Small intestine (tissue), 7 donors: Measurements from ENCODE around the gene STX1B. TPM values are rescaled to one million over a fixed set of nuclear protein-coding genes. Genes with fewer than 3 reads are reported as not detected.

Source experiments
- DNase-seq, 2 donors: peaks; one replicate each; pipeline versions ENCODE4 v3.0.0 to v3.0.0-alpha.2; 2013
- FAIRE-seq: peaks from 2 replicates; lab custom pipeline; 2012; peaks lifted over from hg19 to GRCh38; lab: Jason Lieb, UNC
- H3K27ac ChIP-seq, 3 donors: one replicate each; pipeline ENCODE4 v1.5.1; 2013; ENCODE audit warnings: low read length in 2 of 3, mild to moderate bottlenecking in 2 of 3, control low read depth in 1 of 3, inconsistent platforms in 1 of 3, low read depth in 1 of 3, moderate library complexity in 1 of 3
- H3K27me3 ChIP-seq, 3 donors: one replicate each; pipeline ENCODE4 v1.6.1; 2013; ENCODE audit warnings: low read length in 3 of 3, inconsistent platforms in 1 of 3; ENCODE audit not compliant: control insufficient read depth in 3 of 3, insufficient read depth in 3 of 3
- H3K36me3 ChIP-seq, 3 donors: one replicate each; pipeline ENCODE4 v1.6.1; 2013; ENCODE audit warnings: low read length in 3 of 3, inconsistent platforms in 1 of 3, low read depth in 1 of 3, mild to moderate bottlenecking in 1 of 3, moderate library complexity in 1 of 3; ENCODE audit not compliant: control insufficient read depth in 3 of 3, insufficient read depth in 2 of 3
- H3K4me1 ChIP-seq, 3 donors: one replicate each; pipeline ENCODE4 v1.6.1; 2013; ENCODE audit warnings: low read length in 2 of 3, inconsistent platforms in 1 of 3, low read depth in 1 of 3, mild to moderate bottlenecking in 1 of 3, moderate library complexity in 1 of 3; ENCODE audit not compliant: control insufficient read depth in 3 of 3, insufficient read depth in 2 of 3
- H3K4me3 ChIP-seq, 3 donors: one replicate each; pipeline ENCODE4 v1.5.1; 2013; ENCODE audit warnings: low read length in 3 of 3, control low read depth in 1 of 3, inconsistent platforms in 1 of 3, low read depth in 1 of 3, mild to moderate bottlenecking in 1 of 3, moderate library complexity in 1 of 3
- H3K9me3 ChIP-seq, 2 donors: one replicate each; pipeline ENCODE4 v1.6.1; 2013; ENCODE audit warnings: low read depth in 1 of 2, low read length in 1 of 2; ENCODE audit not compliant: control insufficient read depth in 2 of 2, insufficient read depth in 1 of 2
- WGBS, 3 donors: extraction: QIAGEN DNeasy Blood & Tissue Kit; methylation state at CpG; one replicate each; pipeline ENCODE4 v1.1.7; 2013; 5-methylcytosine and 5-hydroxymethylcytosine counted together
- polyA plus RNA-seq, 4 donors: library from polyadenylated mRNA; stranded (reverse) in 3 of 4; unstranded in 1 of 4; fragments of 200-250 nt in 3 of 4; fragments of 120-200 nt in 1 of 4; gene quantifications; one replicate each; pipeline versions ENCODE4 v1.2.1 to v1.2.3, GENCODE V29; 2013
- donor health status: healthy with polysubstance abuse.
- donor health status: control.
- donor health status: control.
- donor health status: Bipolar disorder and iron deficiency.
- donor health status: healthy.

STX1B gene
- polyA plus RNA-seq, 4 donors: 0.64 to 1.5 TPM; not detected in 2

GRCh38 chr16:30974348-30974747 is 36.1 kb downstream of the STX1B start:
- 97 to 98% (median 98%) methylated on average over 6 of the region's 6 CpGs for WGBS, 3 donors
- no peak overlapping the region for H3K4me3 ChIP-seq
- FAIRE-seq: no peak

GRCh38 chr16:30972872-30973271 is 37.6 kb downstream of the STX1B start:
- Histone ChIP-seq H3K4me1 (no peaks in the 10 kb centered on the region), H3K36me3 (peaks cover 20 to 88% (median 21%) of the 10 kb centered on the region in 3 donors), H3K9me3 (no peaks in the 10 kb centered on the region), H3K27me3 (no peaks in the 10 kb centered on the region), H3K27ac (no peak overlapping the region), H3K4me3 (no peak overlapping the region)
- DNase-seq (no peak), FAIRE-seq (no peak)
- WGBS, 3 donors: 88 to 96% (median 88%) methylated on average over 7 of the region's 7 CpGs

More at GRCh38 chr16:30974348-30974747, 36.1 kb downstream of the STX1B start:
- Histone ChIP-seq H3K9me3 (no peaks in the 10 kb centered on the region), H3K36me3 (peaks cover 16 to 90% (median 22%) of the 10 kb centered on the region in 3 donors), H3K4me1 (no peaks in the 10 kb centered on the region), H3K27me3 (no peaks in the 10 kb centered on the region), H3K27ac (no peak overlapping the region)
- no peak for DNase-seq

- 95 to 96% (median 96%) methylated on average over 14 of the region's 14 CpGs for WGBS, 3 donors
- Histone ChIP-seq H3K27me3 (no peaks in the 10 kb centered on the region), H3K36me3 (peaks cover 18 to 86% (median 22%) of the 10 kb centered on the region in 3 donors), H3K4me1 (no peaks in the 10 kb centered on the region), H3K4me3 (no peak overlapping the region), H3K27ac (no peak overlapping the region), H3K9me3 (no peaks in the 10 kb centered on the region)
- no peak for FAIRE-seq
- no peak for DNase-seq
Measured at GRCh38 chr16:30971298-30971697, 39.1 kb downstream of the STX1B start.

GRCh38 chr16:30969246-30969842 is 41.1 kb downstream of the STX1B start:
- Histone ChIP-seq H3K4me1 (no peaks in the 10 kb centered on the region), H3K36me3 (peaks cover 27 to 86% (median 33%) of the 10 kb centered on the region in 3 donors), H3K9me3 (no peaks in the 10 kb centered on the region), H3K27me3 (no peaks in the 10 kb centered on the region), H3K4me3 (no peak overlapping the region), H3K27ac (no peak overlapping the region)
- DNase-seq (no peak), FAIRE-seq (no peak)
- 95 to 97% (median 95%) methylated on average over 19 of the region's 19 CpGs for WGBS, 3 donors

- Histone ChIP-seq H3K4me3 (no peak overlapping the region), H3K27me3 (no peaks in the 10 kb centered on the region), H3K36me3 (peaks cover 29 to 84% (median 34%) of the 10 kb centered on the region in 3 donors), H3K27ac (no peak overlapping the region), H3K9me3 (no peaks in the 10 kb centered on the region), H3K4me1 (no peaks in the 10 kb centered on the region)
- 88 to 94% (median 89%) methylated on average over 4 of the region's 4 CpGs for WGBS, 3 donors
- DNase-seq: no peak
- no peak for FAIRE-seq
Measured at GRCh38 chr16:30967795-30968194, 42.6 kb downstream of the STX1B start.

- no peak for FAIRE-seq
Measured at GRCh38 chr16:30966033-30966619, 44.3 kb downstream of the STX1B start.

GRCh38 chr16:30965436-30965835 is 45.0 kb downstream of the STX1B start:
- DNase-seq: no peak
- WGBS, 3 donors: 89 to 96% (median 93%) methylated on average over 4 to 15 of the region's 15 CpGs
- Histone ChIP-seq H3K27me3 (no peaks in the 10 kb centered on the region), H3K27ac (no peak overlapping the region), H3K36me3 (peaks cover 18 to 86% (median 31%) of the 10 kb centered on the region in 3 donors), H3K4me1 (no peaks in the 10 kb centered on the region), H3K4me3 (no peak overlapping the region), H3K9me3 (no peaks in the 10 kb centered on the region)
- FAIRE-seq: no peak

More at GRCh38 chr16:30966033-30966619, 44.3 kb downstream of the STX1B start:
- Histone ChIP-seq H3K9me3 (no peaks in the 10 kb centered on the region), H3K27me3 (no peaks in the 10 kb centered on the region), H3K27ac (no peak overlapping the region), H3K4me3 (no peak overlapping the region), H3K4me1 (no peaks in the 10 kb centered on the region), H3K36me3 (peaks cover 24 to 87% (median 35%) of the 10 kb centered on the region in 3 donors)
- DNase-seq: no peak
- WGBS, 3 donors: 93 to 94% (median 94%) methylated on average over 15 to 19 of the region's 19 CpGs

- Histone ChIP-seq H3K27ac (no peak overlapping the region), H3K4me3 (no peak overlapping the region), H3K36me3 (peaks cover 21 to 89% (median 38%) of the 10 kb centered on the region in 3 donors), H3K4me1 (no peaks in the 10 kb centered on the region), H3K9me3 (no peaks in the 10 kb centered on the region), H3K27me3 (no peaks in the 10 kb centered on the region)
- WGBS, 3 donors: 90 to 93% (median 92%) methylated on average over 30 to 33 of the region's 33 CpGs
- FAIRE-seq (no peak), DNase-seq (no peak)
Measured at GRCh38 chr16:30964574-30965226, 45.7 kb downstream of the STX1B start.
